Left lung (tissue), 10 donors: ENCODE data around the gene DHRSX. TPM values are rescaled to one million over a fixed set of nuclear protein-coding genes. Genes with fewer than 3 reads are reported as not detected.

Source experiments
- ATAC-seq: fragments of 200-7000 bp; cut with Tn5 transposase; one replicate; pipeline ENCODE4 v1.9.1; 2020; ENCODE audit warnings: moderate library complexity
- DNase-seq, 4 donors: peaks; one replicate each; pipeline ENCODE4 v3.0.0-alpha.2; 2013 to 2020
- H3K27ac ChIP-seq, 2 donors: fragments of 200-600 bp; sonication (generic) in 1 of 2; one replicate each; pipeline versions ENCODE4 v1.5.0 to v1.8.0; 2020 to 2021
- H3K27me3 ChIP-seq, 2 donors: fragments of 200-600 bp; sonication (generic) in 1 of 2; one replicate each; pipeline versions ENCODE4 v1.5.0 to v1.8.0; 2020 to 2021
- H3K36me3 ChIP-seq, 2 donors: fragments of 200-600 bp; sonication (generic) in 1 of 2; one replicate each; pipeline versions ENCODE4 v1.5.0 to v1.8.0; 2020 to 2021
- H3K4me1 ChIP-seq, 2 donors: fragments of 200-600 bp; one replicate each; pipeline ENCODE4 v1.8.0; 2021
- H3K4me3 ChIP-seq, 2 donors: fragments of 200-600 bp; sonication (generic) in 1 of 2; one replicate each; pipeline versions ENCODE4 v1.5.0 to v1.8.0; 2020 to 2021; ENCODE audit warnings: mild to moderate bottlenecking in 1 of 2
- H3K9me3 ChIP-seq, 2 donors: fragments of 200-600 bp; sonication (generic) in 1 of 2; one replicate each; pipeline versions ENCODE4 v1.5.0 to v1.8.0; 2020 to 2021
- CTCF ChIP-seq, 2 donors: fragments of 200-600 bp; sonication (generic) in 1 of 2; IDR thresholded peaks; one replicate each; pipeline versions ENCODE4 v1.5.0 to v1.8.0; 2021; ENCODE audit warnings: antibody characterized with exemption in 2 of 2
- intact Hi-C, 2 donors: fragments of 100-400 bp; cut with DNase I; formaldehyde crosslinking; loops; one replicate each; pipeline versions ENCODE4 v1.11.2 to v1.14.2; 2022
- polyA plus RNA-seq, 6 donors: library from polyadenylated mRNA; unstranded; fragments of 120-200 nt; gene quantifications; one replicate each; pipeline ENCODE4 v1.2.1, GENCODE V29; 2013; ENCODE audit not compliant: insufficient read length in 6 of 6
- total RNA-seq, 2 donors: library from RNA; stranded (reverse); fragmentation: NEBNext Ultra II Directional; extraction: Animal tissue kit (Norgen Biotek cat#: 25700); gene quantifications; one replicate each; pipeline ENCODE4 v1.2.1, GENCODE V29; 2021
- donor health status: DM: no; HTN: yes; CAD: no.
- donor health status: DM: no; HTN: no; CAD: no.

The DHRSX gene
- total and polyA plus RNA-seq, 8 donors = 20.2 to 31.5 (median 26.8) TPM

- intact Hi-C loops = no loop called here
- Histone ChIP-seq H3K27ac (no peak overlapping the region), H3K36me3 (no peaks in the 10 kb centered on the region), H3K27me3 (no peaks in the 10 kb centered on the region), H3K4me3 (no peak overlapping the region), H3K9me3 (no peaks in the 10 kb centered on the region), H3K4me1 (no peaks in the 10 kb centered on the region)
- no peak for ATAC-seq
- no peak for TF ChIP-seq CTCF (IDR thresholded peaks at IDR 0.05)
- no peak for DNase-seq
Measured at GRCh38 chrX:2330910-2331309, 169.9 kb downstream of the DHRSX start.

- Histone ChIP-seq H3K9me3 (no peaks in the 10 kb centered on the region), H3K36me3 (no peaks in the 10 kb centered on the region), H3K4me3 (no peak overlapping the region), H3K4me1 (no peaks in the 10 kb centered on the region), H3K27ac (no peak overlapping the region), H3K27me3 (no peaks in the 10 kb centered on the region)
- ATAC-seq (no peak), DNase-seq (no peak)
- intact Hi-C loops = no loop called here
- TF ChIP-seq CTCF (IDR thresholded peaks at IDR 0.05) = no peak
Measured at GRCh38 chrX:2330487-2330886, 170.3 kb downstream of the DHRSX start.

DNA sequence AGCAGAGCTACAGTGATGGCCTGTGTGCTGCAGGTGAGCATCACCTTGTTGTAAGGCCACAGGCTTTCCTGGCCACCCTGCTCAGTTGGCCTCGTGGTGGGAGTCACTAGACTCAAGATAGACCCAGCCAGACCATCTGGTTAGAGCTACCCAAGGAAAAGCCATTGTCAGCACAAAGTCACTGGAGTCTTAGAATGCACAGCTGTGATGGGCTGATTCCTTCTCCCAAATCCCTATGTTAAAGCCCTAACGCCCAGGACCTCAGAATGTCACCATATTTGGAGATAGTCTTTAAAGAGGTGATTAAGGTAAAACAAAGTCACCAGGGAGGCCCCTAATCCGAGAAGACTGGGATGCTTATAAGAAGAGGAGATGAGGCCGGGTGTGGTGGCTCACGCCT lies 173.4 kb downstream of the DHRSX start:
- no peaks in the 10 kb centered on the region for H3K4me1 ChIP-seq
- H3K4me3 ChIP-seq = no peak overlapping the region
- TF ChIP-seq CTCF (IDR thresholded peaks at IDR 0.05) = no peak
- intact Hi-C loops = no loop called here
- ATAC-seq = no peak
- DNase-seq = no peak
- H3K36me3 ChIP-seq = no peaks in the 10 kb centered on the region
- no peaks in the 10 kb centered on the region for H3K27me3 ChIP-seq
- no peaks in the 10 kb centered on the region for H3K9me3 ChIP-seq
- H3K27ac ChIP-seq = no peak overlapping the region

DNA sequence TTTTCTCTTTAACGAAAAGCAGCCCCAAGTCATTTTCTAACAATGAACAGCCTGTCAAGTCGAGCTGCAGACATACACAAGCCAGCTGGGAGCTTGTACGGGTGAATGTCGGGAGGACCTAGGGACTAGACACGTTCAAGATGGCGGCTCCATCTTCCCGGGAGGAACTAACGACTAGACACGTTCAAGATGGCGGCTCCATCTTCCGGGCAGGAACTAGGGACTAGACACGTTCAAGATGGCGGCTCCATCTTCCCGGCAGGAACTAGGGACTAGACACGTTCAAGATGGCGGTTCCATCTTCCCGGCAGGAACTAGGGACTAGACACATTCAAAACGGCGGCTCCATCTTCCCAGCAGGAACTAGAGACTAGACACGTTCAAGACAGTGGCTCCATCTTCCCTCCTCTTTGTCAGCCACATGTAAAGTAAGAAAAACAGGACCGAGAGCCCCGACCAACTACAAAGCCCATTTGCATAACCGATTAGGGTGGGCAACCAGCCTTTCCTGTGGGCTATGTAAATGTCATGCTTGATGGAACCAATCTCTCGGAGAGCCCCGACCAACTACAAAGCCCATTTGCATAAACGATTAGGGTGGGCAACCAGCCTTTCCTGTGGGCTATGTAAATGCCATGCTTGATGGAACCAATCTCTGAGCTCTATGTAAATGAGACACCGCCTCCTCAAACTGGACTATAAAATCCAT lies 175.5 kb downstream of the DHRSX start:
- Histone ChIP-seq H3K27me3 (no peaks in the 10 kb centered on the region), H3K4me3 (peak overlapping the region; percentile 31 to 37), H3K4me1 (peaks cover 0 to 17% of the 10 kb centered on the region in 2 donors), H3K27ac (no peak overlapping the region), H3K36me3 (no peaks in the 10 kb centered on the region), H3K9me3 (no peaks in the 10 kb centered on the region)
- peak in 3 of 4 donors; percentile 78 to 87 (median 86) for DNase-seq
- no peak for TF ChIP-seq CTCF (IDR thresholded peaks at IDR 0.05)
- intact Hi-C loops = no loop called here
- ATAC-seq = peak; percentile 59

GRCh38 chrX:2324151-2324550 lies 176.6 kb downstream of the DHRSX start:
- Histone ChIP-seq H3K27ac (no peak overlapping the region), H3K4me1 (peaks cover 0 to 17% of the 10 kb centered on the region in 2 donors), H3K4me3 (no peak overlapping the region), H3K27me3 (no peaks in the 10 kb centered on the region), H3K36me3 (no peaks in the 10 kb centered on the region), H3K9me3 (no peaks in the 10 kb centered on the region)
- no peak for ATAC-seq
- no peak for DNase-seq
- no peak for TF ChIP-seq CTCF (IDR thresholded peaks at IDR 0.05)
- intact Hi-C loops = no loop called here
